HL-60 (cell line): ENCODE measurements around the gene SYNM.

ENCODE experiments used
- DNase-seq, 2 experiments: peaks; one replicate each; pipeline ENCODE4 v3.0.0-alpha.2; 2010 to 2020; ENCODE audit warnings: low read depth in 1 of 2, low spot score in 1 of 2
- H3K27ac ChIP-seq: fragments of 250-450 bp; sonication (Bioruptor Pico); replicated peaks from 2 replicates; pipeline ENCODE4 v1.5.1; 2020; ENCODE audit warnings: mild to moderate bottlenecking, moderate library complexity
- H3K27me3 ChIP-seq: fragments of 250-450 bp; sonication (Bioruptor Pico); 2 replicates; pipeline ENCODE4 v1.5.1; 2021; ENCODE audit warnings: mild to moderate bottlenecking, moderate library complexity; ENCODE audit not compliant: insufficient read depth, poor library complexity, severe bottlenecking
- H3K4me3 ChIP-seq: replicated peaks from 2 replicates; pipeline ENCODE4 v1.5.1; 2011; ENCODE audit warnings: mild to moderate bottlenecking, control low read depth, low read length; ENCODE audit not compliant: insufficient read depth
- GABPA ChIP-seq: IDR thresholded peaks from 2 replicates; pipeline ENCODE4 v1.6.1; 2012; ENCODE audit warnings: low read depth
- POLR2AphosphoS5 ChIP-seq: IDR thresholded peaks from 2 replicates; pipeline ENCODE4 v1.6.1; 2012; ENCODE audit warnings: low read depth
- SPI1 ChIP-seq: IDR thresholded peaks from 2 replicates; pipeline ENCODE4 v1.6.1; 2012; ENCODE audit warnings: low read depth, mild to moderate bottlenecking, borderline replicate concordance
- TF ChIP-seq, protein P1 (sequence below): IDR thresholded peaks from 2 replicates; pipeline ENCODE4 v1.6.1; 2012; ENCODE audit warnings: low read depth; ENCODE audit not compliant: insufficient replicate concordance
- TF ChIP-seq, protein P2 (sequence below): IDR thresholded peaks from one replicate; pipeline ENCODE4 v1.5.1; 2011; ENCODE audit warnings: low read length, control low read depth, inconsistent platforms; ENCODE audit not compliant: insufficient read depth

SYNM gene

DNA sequence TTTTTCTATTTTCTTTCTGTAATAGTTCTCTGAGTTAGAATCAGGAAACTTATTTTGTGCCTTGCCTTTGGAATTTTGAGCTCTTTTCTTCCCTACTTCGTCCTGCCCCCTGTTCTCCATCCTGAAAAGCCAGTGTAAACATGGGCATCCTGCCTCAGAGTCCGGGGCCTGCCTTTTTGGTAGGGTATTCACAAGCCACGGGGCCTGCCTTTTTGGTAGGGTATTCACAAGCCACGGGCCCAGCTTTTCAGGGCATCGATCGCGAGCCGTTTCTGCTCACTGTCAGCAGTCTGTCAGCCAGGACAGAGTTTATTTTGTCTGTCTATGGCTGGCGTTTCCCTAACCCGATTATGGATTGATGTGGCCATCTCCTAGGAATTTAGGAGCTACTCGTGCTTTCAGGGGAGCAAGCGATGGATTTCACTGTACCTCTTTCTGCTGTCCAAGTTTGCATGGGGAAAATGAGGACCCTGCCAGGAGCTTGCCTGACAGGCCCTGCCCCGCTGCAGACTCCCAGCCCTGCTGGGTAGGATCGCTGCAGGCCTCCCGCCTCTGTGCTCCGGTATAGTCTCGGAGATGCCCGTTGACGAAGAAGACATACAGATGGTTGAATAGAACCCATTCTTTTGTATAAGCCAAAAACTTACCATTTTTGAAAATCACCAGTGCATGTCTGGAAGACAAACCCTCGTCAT is 12.8 kb downstream of the SYNM start:
- Histone ChIP-seq H3K27me3 (no peaks in the 10 kb centered on the region), H3K4me3 (no peak overlapping the region), H3K27ac (no peak overlapping the region)
- no peak for DNase-seq
- TF ChIP-seq POLR2AphosphoS5 (no peak), GABPA (no peak), SPI1 (no peak)
- TF ChIP-seq, protein P1, sequence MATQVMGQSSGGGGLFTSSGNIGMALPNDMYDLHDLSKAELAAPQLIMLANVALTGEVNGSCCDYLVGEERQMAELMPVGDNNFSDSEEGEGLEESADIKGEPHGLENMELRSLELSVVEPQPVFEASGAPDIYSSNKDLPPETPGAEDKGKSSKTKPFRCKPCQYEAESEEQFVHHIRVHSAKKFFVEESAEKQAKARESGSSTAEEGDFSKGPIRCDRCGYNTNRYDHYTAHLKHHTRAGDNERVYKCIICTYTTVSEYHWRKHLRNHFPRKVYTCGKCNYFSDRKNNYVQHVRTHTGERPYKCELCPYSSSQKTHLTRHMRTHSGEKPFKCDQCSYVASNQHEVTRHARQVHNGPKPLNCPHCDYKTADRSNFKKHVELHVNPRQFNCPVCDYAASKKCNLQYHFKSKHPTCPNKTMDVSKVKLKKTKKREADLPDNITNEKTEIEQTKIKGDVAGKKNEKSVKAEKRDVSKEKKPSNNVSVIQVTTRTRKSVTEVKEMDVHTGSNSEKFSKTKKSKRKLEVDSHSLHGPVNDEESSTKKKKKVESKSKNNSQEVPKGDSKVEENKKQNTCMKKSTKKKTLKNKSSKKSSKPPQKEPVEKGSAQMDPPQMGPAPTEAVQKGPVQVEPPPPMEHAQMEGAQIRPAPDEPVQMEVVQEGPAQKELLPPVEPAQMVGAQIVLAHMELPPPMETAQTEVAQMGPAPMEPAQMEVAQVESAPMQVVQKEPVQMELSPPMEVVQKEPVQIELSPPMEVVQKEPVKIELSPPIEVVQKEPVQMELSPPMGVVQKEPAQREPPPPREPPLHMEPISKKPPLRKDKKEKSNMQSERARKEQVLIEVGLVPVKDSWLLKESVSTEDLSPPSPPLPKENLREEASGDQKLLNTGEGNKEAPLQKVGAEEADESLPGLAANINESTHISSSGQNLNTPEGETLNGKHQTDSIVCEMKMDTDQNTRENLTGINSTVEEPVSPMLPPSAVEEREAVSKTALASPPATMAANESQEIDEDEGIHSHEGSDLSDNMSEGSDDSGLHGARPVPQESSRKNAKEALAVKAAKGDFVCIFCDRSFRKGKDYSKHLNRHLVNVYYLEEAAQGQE, result no peak
- TF ChIP-seq, protein P2, sequence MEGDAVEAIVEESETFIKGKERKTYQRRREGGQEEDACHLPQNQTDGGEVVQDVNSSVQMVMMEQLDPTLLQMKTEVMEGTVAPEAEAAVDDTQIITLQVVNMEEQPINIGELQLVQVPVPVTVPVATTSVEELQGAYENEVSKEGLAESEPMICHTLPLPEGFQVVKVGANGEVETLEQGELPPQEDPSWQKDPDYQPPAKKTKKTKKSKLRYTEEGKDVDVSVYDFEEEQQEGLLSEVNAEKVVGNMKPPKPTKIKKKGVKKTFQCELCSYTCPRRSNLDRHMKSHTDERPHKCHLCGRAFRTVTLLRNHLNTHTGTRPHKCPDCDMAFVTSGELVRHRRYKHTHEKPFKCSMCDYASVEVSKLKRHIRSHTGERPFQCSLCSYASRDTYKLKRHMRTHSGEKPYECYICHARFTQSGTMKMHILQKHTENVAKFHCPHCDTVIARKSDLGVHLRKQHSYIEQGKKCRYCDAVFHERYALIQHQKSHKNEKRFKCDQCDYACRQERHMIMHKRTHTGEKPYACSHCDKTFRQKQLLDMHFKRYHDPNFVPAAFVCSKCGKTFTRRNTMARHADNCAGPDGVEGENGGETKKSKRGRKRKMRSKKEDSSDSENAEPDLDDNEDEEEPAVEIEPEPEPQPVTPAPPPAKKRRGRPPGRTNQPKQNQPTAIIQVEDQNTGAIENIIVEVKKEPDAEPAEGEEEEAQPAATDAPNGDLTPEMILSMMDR, result no peak

DNA sequence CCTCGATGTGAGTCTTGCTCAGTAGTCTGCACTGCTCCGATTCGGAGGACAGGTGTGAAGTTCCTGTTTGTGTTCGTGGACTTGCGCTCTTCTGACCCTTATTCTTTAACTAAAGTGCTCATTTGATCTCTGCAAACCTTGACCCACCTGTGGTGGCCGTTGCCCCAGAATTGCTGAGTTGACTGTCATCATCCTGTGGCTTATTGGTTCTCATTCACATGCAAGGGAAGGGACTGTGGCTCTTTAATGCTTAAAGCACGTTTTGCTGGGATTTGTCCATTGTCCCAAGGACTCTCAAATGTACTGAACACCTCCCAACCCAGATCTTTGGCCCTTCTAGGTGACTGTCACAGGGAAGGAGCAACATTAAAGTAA is 13.4 kb downstream of the SYNM start:
- Histone ChIP-seq H3K27me3 (no peaks in the 10 kb centered on the region), H3K4me3 (no peak overlapping the region), H3K27ac (no peak overlapping the region)
- no peak for DNase-seq
- TF ChIP-seq GABPA, result no peak
- TF ChIP-seq SPI1, result no peak
- TF ChIP-seq, protein P1, result no peak
- no peak for TF ChIP-seq POLR2AphosphoS5
- TF ChIP-seq, protein P2, result no peak

DNA sequence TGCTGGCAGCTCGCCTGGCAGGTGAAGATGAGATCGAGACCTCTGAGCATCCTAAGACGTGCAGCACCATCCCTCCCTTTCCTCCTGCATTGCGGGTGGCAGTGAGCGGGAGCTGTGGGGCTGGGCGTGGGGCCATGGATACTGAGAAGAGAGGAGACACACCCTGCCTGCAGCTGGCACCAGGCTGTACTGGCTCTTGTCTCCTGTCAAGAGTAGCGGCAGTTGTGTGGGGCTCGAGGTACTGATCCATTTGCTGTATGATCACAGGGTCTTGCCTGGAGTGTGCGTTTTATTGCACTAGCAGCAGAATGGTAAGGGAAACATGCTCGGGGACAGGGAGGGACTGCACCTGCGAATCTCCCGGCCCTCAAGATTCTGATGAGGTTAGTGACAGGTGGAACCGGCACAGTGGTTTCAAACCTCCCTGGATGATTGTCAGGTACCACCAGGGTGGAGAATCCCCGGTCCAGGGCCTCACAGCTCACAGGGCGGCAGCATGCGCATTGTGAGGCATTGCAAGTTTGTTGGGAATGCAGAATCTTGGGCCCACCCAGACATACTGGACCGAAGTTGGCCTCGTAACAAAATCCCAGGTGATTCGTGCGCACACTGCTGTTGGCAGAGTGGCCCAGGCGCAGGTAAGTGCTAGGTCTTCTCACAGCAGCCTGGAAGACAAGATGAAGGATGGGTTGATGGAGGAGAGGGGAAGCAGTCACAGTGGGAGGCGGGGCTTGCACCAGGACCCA is 14.1 kb downstream of the SYNM start:
- TF ChIP-seq, protein P2, result no peak
- no peak overlapping the region for H3K27ac ChIP-seq
- DNase-seq, result no peak
- H3K4me3 ChIP-seq, result no peak overlapping the region
- no peaks in the 10 kb centered on the region for H3K27me3 ChIP-seq
